Astrocyte of the hippocampus (primary cell): ENCODE results near the gene FGF14.

Source experiments
- DNase-seq: peaks from one replicate; pipeline ENCODE4 v3.0.0; 2011; ENCODE audit warnings: low read depth, low spot score

The FGF14 gene

DNA sequence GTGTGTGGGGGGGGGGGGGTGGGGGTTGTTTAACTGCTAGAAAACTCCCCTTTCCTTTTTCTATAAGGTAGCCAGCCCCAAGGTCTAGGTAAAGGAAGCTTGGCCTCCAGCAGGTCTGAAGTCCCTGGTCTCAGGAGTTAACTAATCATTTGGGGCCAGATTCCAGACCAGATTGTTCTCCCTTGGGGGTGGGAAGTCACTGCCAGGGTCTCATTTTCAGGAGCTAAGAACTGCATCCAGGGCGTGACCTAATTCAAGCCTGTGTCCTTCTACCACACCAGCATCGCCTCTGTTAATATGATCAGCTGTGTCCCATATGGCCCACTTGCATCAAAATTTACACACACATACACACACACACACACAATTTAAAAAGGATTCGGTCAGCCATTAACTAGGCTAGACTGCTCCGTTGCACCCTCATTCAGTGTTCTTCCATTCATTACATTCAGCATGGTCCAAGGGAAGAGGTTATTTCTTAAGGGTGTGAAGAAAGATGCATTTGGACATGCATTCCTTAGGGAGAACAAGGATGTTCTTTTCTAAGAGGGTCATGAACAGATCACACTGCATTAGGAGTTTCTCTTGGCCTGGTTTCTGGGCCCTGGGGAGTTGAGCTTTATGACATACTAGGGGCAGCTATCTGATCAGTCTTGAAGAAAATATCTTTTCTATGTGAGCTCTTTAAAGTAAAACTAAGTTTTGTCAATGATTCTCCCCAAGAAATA is 91.0 kb downstream of the FGF14 start:
- no peak for DNase-seq

DNA sequence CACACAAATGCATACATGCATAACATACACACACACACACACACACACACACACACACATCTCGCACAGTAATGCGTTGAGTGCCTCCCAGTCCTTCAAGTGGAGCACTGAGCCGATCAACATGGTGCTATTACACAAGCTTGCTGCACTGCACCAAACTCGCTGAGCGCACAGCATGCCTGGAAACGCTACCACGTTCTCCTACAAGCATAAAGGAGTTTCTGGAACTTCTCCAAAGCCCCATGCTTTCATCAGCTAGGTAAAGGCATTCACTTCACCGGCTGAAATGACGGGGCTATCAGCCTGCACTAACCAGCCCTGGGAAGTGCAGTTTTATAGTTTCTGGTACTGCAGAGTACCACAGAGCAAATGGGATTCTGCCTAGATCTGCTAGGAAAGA is 92.7 kb downstream of the FGF14 start:
- DNase-seq = peak; percentile 23

DNA sequence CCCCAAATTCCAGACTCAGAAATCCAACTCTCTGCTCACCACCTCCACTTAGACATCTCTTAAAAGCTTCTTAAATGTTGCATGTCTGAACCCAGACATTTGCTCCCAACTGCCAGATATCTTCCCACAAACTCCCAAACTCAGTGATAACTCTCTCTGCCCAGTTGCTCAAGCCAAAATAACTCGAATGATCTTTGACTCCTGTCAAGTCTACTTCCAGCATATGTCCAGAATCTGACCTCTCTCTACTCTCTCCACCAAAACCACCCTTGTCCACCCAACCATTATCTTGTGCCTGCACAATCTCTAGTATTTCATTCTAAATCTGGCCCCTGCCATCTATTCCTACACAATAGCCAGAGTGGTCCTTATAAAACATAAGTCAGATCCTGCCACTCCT is 99.3 kb downstream of the FGF14 start:
- no peak for DNase-seq

- DNase-seq = no peak
Measured at GRCh38 chr13:102300379-102300778, 101.5 kb downstream of the FGF14 start.

GRCh38 chr13:102299366-102299765 is 102.5 kb downstream of the FGF14 start:
- DNase-seq = no peak

- DNase-seq = no peak
Measured at GRCh38 chr13:102298051-102298450, 103.8 kb downstream of the FGF14 start.

DNA sequence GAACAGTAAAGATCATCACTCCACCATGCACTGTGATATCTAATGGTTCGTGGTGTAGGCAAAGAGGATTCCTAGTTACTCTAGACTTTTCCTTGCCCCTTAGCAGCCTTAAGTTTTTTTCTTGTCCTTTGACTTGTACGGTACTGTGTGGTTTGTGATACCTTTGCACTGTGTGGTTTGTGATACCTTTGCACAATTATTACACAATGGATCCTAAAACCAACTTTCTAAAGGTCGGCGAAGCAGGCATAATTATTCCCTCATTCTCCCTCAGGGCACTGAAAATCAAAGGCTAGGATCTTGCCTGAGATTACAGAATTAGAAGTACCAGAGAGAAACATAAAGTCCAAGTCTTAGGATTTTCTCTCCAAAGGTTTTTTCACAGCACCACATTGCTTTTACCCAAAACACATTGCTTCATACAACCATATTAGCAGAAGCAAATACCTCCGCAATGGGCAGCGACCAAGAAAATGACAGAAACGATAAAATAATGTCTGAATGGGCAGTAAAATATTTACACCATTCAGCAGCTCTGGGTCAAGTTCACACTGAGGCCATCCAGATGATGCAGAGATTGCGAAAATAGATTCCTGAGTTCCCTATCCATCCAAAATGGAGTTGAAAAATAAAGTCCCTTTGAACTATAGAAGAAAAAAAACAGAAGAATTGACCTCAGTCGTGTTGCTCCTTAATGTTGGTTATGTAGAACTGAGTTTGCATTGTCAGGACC is 106.4 kb downstream of the FGF14 start:
- DNase-seq = no peak

- no peak for DNase-seq
Measured at GRCh38 chr13:102294407-102295018, 107.3 kb downstream of the FGF14 start.

GRCh38 chr13:102293723-102294122 is 108.1 kb downstream of the FGF14 start:
- no peak for DNase-seq

- DNase-seq = peak; percentile 54
Measured at GRCh38 chr13:102291587-102292218, 110.1 kb downstream of the FGF14 start.

DNA sequence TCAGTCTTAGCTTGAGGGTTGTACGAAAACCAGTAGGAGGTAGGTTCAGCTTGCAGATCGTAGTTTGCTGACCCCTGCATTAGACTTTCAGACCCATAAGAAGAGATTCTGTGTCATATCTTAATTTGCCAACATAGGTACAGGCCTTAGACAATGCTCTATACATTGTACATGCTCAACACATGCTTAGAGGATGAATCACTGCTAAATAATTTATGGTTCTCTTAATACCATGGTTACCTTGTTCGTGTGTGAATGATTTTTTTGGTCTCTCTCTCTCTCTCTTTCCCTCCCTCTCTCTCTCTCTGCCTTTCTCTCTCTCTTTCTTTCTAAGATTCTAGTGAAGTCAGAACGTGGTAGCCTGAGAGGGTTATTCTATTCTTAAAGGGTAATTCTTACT is 112.2 kb downstream of the FGF14 start:
- DNase-seq = no peak

- DNase-seq = peak; percentile 85
Measured at GRCh38 chr13:102286326-102286725, 115.5 kb downstream of the FGF14 start.

GRCh38 chr13:102280366-102280765 is 121.5 kb downstream of the FGF14 start:
- DNase-seq = peak; percentile 59

DNA sequence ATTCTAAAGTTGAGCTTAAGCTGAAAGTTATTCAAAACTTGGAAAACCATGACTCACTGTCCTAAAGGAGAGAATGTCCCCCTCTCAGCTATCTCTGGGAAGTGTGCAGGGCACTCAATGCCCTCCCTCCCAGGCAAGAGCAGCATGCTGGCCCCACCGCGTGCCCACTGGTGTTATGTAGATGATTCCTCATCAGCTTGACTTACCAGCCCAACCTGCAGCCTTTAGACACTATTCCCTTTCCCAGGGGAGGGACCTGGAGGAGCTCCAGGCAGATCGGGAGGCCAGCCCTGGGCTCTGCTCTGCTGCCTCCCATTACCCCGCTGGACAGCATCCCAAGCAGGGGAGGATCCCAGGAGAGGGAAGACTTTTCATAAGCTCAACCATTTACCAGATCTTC is 124.6 kb downstream of the FGF14 start:
- no peak for DNase-seq

- no peak for DNase-seq
Measured at GRCh38 chr13:102276404-102276803, 125.4 kb downstream of the FGF14 start.

DNA sequence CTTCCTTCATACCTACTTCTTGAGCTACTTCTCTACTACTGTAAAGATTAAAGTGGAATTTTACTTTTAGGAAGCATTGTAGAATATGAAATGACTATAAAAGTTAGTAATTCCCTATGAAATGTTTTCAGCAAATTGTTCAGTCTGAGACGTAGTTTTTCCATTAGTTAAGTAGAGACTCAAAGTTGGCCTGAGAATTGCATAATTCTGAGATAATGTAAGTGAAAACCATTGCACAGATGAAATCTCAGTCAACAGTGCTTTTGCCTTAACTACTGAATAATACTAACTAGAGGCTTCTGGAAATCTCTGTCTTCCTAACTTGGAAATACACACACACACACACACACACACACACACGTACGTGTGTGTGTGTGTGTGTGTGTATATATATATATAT is 125.9 kb downstream of the FGF14 start:
- DNase-seq = no peak

GRCh38 chr13:102273111-102273510 is 128.7 kb downstream of the FGF14 start:
- DNase-seq = no peak

DNA sequence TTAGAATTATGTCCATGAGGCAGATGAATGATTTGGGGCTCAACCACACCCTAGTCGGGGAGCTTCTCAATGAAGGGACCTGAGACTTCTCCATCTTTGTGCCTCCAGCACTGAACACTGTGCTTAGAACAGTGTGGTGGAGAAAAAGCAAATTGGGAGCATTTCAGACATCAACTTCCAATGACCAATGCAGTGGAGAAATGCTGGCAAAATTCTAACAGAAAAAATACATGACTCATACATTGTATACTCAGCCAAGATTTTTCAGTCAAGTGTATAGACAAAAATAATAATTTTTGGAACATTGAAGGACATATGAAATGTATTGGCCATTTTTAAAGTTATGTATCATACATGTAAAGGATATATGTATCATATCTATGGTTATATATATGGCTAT is 134.7 kb downstream of the FGF14 start:
- no peak for DNase-seq

GRCh38 chr13:102261809-102262208 is 140.0 kb downstream of the FGF14 start:
- DNase-seq = no peak

DNA sequence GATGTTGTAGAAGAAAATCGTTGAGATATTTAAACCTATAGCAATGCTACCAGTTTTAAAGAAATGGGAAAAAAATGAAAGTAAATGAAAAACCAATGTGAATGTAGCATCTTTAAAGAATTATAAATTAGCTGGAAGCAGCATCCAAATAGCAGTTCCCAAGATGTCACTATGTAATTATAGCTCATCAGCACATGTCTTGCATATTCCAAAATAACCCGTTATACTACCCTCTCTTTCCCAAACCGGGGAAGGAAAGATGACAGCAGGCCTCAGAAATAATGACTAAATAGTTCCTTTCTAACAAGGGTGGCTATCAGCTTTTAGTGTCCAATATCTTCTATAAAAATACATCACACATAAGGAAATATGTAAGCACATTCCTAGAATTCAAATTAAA is 140.5 kb downstream of the FGF14 start:
- no peak for DNase-seq

- no peak for DNase-seq
Measured at GRCh38 chr13:102260256-102260655, 141.6 kb downstream of the FGF14 start.

- no peak for DNase-seq
Measured at GRCh38 chr13:102255409-102255808, 146.4 kb downstream of the FGF14 start.
